Neural progenitor cell (in vitro differentiated cells): ENCODE measurements around the gene TSPAN11. TPM values are rescaled to one million over a fixed set of nuclear protein-coding genes. Genes with fewer than 3 reads are reported as not detected.

Experiments
- DNase-seq: peaks from one replicate; pipeline ENCODE4 v3.0.0-alpha.2; 2016; ENCODE audit warnings: low spot score
- H2AFZ ChIP-seq: fragments of 200-600 bp; sonication (generic); replicated peaks from 2 replicates; pipeline ENCODE4 v1.6.1; 2016; ENCODE audit warnings: antibody characterized with exemption
- H3F3A ChIP-seq: fragments of 200-600 bp; sonication (generic); 2 replicates; pipeline ENCODE4 v1.6.1; 2016; ENCODE audit warnings: antibody characterized with exemption, low read depth
- H3K27ac ChIP-seq: fragments of 200-600 bp; sonication (generic); 2 replicates; pipeline ENCODE4 v1.5.1; 2016; ENCODE audit warnings: mild to moderate bottlenecking
- H3K27me3 ChIP-seq: fragments of 200-600 bp; sonication (generic); 2 replicates; pipeline ENCODE4 v1.6.1; 2016; ENCODE audit warnings: mild to moderate bottlenecking, moderate library complexity
- H3K36me3 ChIP-seq: fragments of 200-600 bp; sonication (generic); 2 replicates; pipeline ENCODE4 v1.5.1; 2016
- H3K4me1 ChIP-seq: fragments of 200-600 bp; sonication (generic); 2 replicates; pipeline ENCODE4 v1.6.1; 2016; ENCODE audit warnings: mixed run types
- H3K4me2 ChIP-seq: fragments of 200-600 bp; sonication (generic); 2 replicates; pipeline ENCODE4 v1.6.1; 2016
- H3K4me3 ChIP-seq: fragments of 200-600 bp; sonication (generic); 2 replicates; pipeline ENCODE4 v1.5.1; 2016
- H3K79me2 ChIP-seq: fragments of 200-600 bp; sonication (generic); 2 replicates; pipeline ENCODE4 v1.6.1; 2016; ENCODE audit warnings: low read depth
- H3K9ac ChIP-seq: fragments of 200-600 bp; sonication (generic); 2 replicates; pipeline ENCODE4 v1.6.1; 2016
- H3K9me3 ChIP-seq: fragments of 200-600 bp; sonication (generic); 2 replicates; pipeline ENCODE4 v1.5.1; 2016; ENCODE audit warnings: low read depth
- H4K20me1 ChIP-seq: fragments of 200-600 bp; sonication (generic); 2 replicates; pipeline ENCODE4 v1.6.1; 2016; ENCODE audit warnings: low read depth
- H3K27ac Mint-ChIP-seq: 3 replicates; pipeline ENCODE4 v1.8.0; 2021; ENCODE audit warnings: mixed read lengths
- H3K27me3 Mint-ChIP-seq: 2 replicates; pipeline ENCODE4 v1.8.0; 2022; ENCODE audit warnings: low read depth, mild to moderate bottlenecking, inconsistent platforms, moderate library complexity, mixed read lengths; ENCODE audit not compliant: insufficient read depth
- H3K36me3 Mint-ChIP-seq: 3 replicates; pipeline ENCODE4 v1.8.0; 2021; ENCODE audit warnings: mixed read lengths
- H3K4me1 Mint-ChIP-seq: 3 replicates; pipeline ENCODE4 v1.8.0; 2021; ENCODE audit warnings: mixed read lengths
- H3K4me3 Mint-ChIP-seq: 3 replicates; pipeline ENCODE4 v1.8.0; 2021; ENCODE audit warnings: mild to moderate bottlenecking, moderate library complexity, mixed read lengths
- H3K9me3 Mint-ChIP-seq: 3 replicates; pipeline ENCODE4 v1.8.0; 2020; ENCODE audit warnings: mixed read lengths
- CTCF ChIP-seq: fragments of 200-600 bp; sonication (generic); IDR thresholded peaks from 2 replicates; pipeline ENCODE4 v1.5.1; 2017; ENCODE audit warnings: antibody characterized with exemption, mild to moderate bottlenecking
- EZH2 ChIP-seq: fragments of 200-600 bp; sonication (generic); IDR thresholded peaks from 2 replicates; pipeline ENCODE4 v1.6.1; 2017; ENCODE audit warnings: antibody characterized with exemption, mild to moderate bottlenecking, moderate library complexity
- EZH2phosphoT487 ChIP-seq: fragments of 200-600 bp; sonication (generic); IDR thresholded peaks from 2 replicates; pipeline ENCODE4 v1.6.1; 2017; ENCODE audit warnings: antibody characterized with exemption
- total RNA-seq: library from RNA; depleted of rRNA; stranded (reverse); fragments of >200 nt; gene quantifications from 2 replicates; pipeline ENCODE4 v1.2.3, GENCODE V29; 2015; ENCODE audit warnings: low replicate concordance

TSPAN11 gene
- total RNA-seq, 1 donor from 2014 or later = 7.4 TPM

GRCh38 chr12:31020385-31021166, 94.0 kb downstream of the TSPAN11 start:
- peaks cover 3% of the 10 kb centered on the region for H3K4me1 Mint-ChIP-seq
- Histone ChIP-seq H3K36me3 (no peaks in the 10 kb centered on the region), H3F3A (no peaks in the 10 kb centered on the region), H3K9ac (no peak overlapping the region), H3K27ac (no peak overlapping the region), H3K9me3 (no peaks in the 10 kb centered on the region), H4K20me1 (no peaks in the 10 kb centered on the region), H3K4me3 (no peak overlapping the region), H2AFZ (no peak overlapping the region), H3K4me2 (no peak overlapping the region), H3K27me3 (no peaks in the 10 kb centered on the region), H3K79me2 (no peaks in the 10 kb centered on the region), H3K4me1 (no peaks in the 10 kb centered on the region)
- peaks cover 2% of the 10 kb centered on the region for H3K36me3 Mint-ChIP-seq
- H3K27me3 Mint-ChIP-seq = peaks cover 5% of the 10 kb centered on the region
- H3K27ac Mint-ChIP-seq = no peak overlapping the region
- H3K4me3 Mint-ChIP-seq = no peak overlapping the region
- peaks cover 9% of the 10 kb centered on the region for H3K9me3 Mint-ChIP-seq
- no peak for DNase-seq
- TF ChIP-seq EZH2phosphoT487 (no peak), CTCF (no peak), EZH2 (no peak)

GRCh38 chr12:31021181-31021580, 94.6 kb downstream of the TSPAN11 start:
- H2AFZ ChIP-seq = no peak overlapping the region
- Mint-ChIP-seq H3K4me1 (peaks cover 3% of the 10 kb centered on the region), H3K9me3 (peaks cover 11% of the 10 kb centered on the region), H3K27ac (no peak overlapping the region), H3K27me3 (peaks cover 5% of the 10 kb centered on the region), H3K4me3 (no peak overlapping the region), H3K36me3 (peaks cover 2% of the 10 kb centered on the region)
- TF ChIP-seq CTCF = no peak
- no peak for TF ChIP-seq EZH2
- no peak for TF ChIP-seq EZH2phosphoT487
- H3K4me1 ChIP-seq = no peaks in the 10 kb centered on the region
- DNase-seq = no peak
- no peaks in the 10 kb centered on the region for H3K36me3 ChIP-seq
- no peaks in the 10 kb centered on the region for H3K79me2 ChIP-seq
- no peaks in the 10 kb centered on the region for H3K9me3 ChIP-seq
- no peak overlapping the region for H3K9ac ChIP-seq
- no peaks in the 10 kb centered on the region for H3K27me3 ChIP-seq
- H4K20me1 ChIP-seq = no peaks in the 10 kb centered on the region
- no peak overlapping the region for H3K4me3 ChIP-seq
- H3K27ac ChIP-seq = no peak overlapping the region
- H3F3A ChIP-seq = no peaks in the 10 kb centered on the region
- H3K4me2 ChIP-seq = no peak overlapping the region

- Histone ChIP-seq H3F3A (no peaks in the 10 kb centered on the region), H3K4me3 (no peak overlapping the region), H3K4me1 (no peaks in the 10 kb centered on the region), H3K27me3 (no peaks in the 10 kb centered on the region), H2AFZ (no peak overlapping the region), H3K36me3 (no peaks in the 10 kb centered on the region), H3K27ac (no peak overlapping the region), H3K4me2 (no peak overlapping the region), H3K9me3 (no peaks in the 10 kb centered on the region), H4K20me1 (no peaks in the 10 kb centered on the region), H3K9ac (no peak overlapping the region), H3K79me2 (no peaks in the 10 kb centered on the region)
- DNase-seq = no peak
- no peak overlapping the region for H3K27ac Mint-ChIP-seq
- H3K4me3 Mint-ChIP-seq = no peak overlapping the region
- TF ChIP-seq EZH2 (no peak), CTCF (no peak), EZH2phosphoT487 (no peak)
- peaks cover 5% of the 10 kb centered on the region for H3K27me3 Mint-ChIP-seq
- H3K9me3 Mint-ChIP-seq = peaks cover 11% of the 10 kb centered on the region
- H3K36me3 Mint-ChIP-seq = peaks cover 3% of the 10 kb centered on the region
- H3K4me1 Mint-ChIP-seq = peaks cover 3% of the 10 kb centered on the region
Observed at GRCh38 chr12:31021809-31022494, 95.4 kb downstream of the TSPAN11 start.
